ENCODE results near the gene CAV3. TPM values are rescaled to one million over a fixed set of nuclear protein-coding genes. Genes with fewer than 3 reads are reported as not detected.

Gene CAV3
- total RNA-seq, 1 donor from 2014 or later = not detected

GRCh38 chr3:8780279-8780678 lies 46.7 kb downstream of the CAV3 start:
- DNase-seq (ENCODE audit: low spot score) = no peak

GRCh38 chr3:8784676-8785435 lies 51.3 kb downstream of the CAV3 start:
- ATAC-seq = no peak

More at GRCh38 chr3:8780279-8780678, 46.7 kb downstream of the CAV3 start:
- ATAC-seq = no peak

GRCh38 chr3:8790529-8790928 lies 56.9 kb downstream of the CAV3 start:
- no peak for ATAC-seq
- DNase-seq (ENCODE audit: low spot score) = no peak

More at GRCh38 chr3:8784676-8785435, 51.3 kb downstream of the CAV3 start:
- DNase-seq (ENCODE audit: low spot score) = no peak

- ATAC-seq (no peak), DNase-seq (ENCODE audit: low spot score) (no peak)
These were observed 59.6 kb downstream of the CAV3 start for GRCh38 chr3:8793242-8793641.

GRCh38 chr3:8794247-8794646 lies 60.6 kb downstream of the CAV3 start:
- DNase-seq (ENCODE audit: low spot score) = no peak
- ATAC-seq = no peak

Other genes with a start within 250 kb of the CAV3 start
- gene LMCD1, start 232.0 kb upstream of the CAV3 start, total RNA-seq = 2.9 TPM
- not detected for gene SSUH2, start 89.0 kb upstream of the CAV3 start, total RNA-seq
- gene OXTR, start 35.8 kb downstream of the CAV3 start, total RNA-seq = 0.05 TPM
- gene RAD18, start 229.7 kb downstream of the CAV3 start, total RNA-seq = 3.8 TPM